HUDEP-2 (cell line): ENCODE data around the gene MPZ.
A peak's percentile ranks its signal among the peaks of the same experiment; 100 is the strongest.
"Not testable (repeated sequence)": the region's sequence is repeated elsewhere in the genome, so short reads cannot be mapped to it uniquely, and the experiment has no call there.

ENCODE experiments used
- DNase-seq, 76 experiments: peaks; one replicate each; lab custom pipeline; 2025; ENCODE audit not compliant: unreplicated experiment in 76 of 76; lab: John Stamatoyannopoulos, UW

Gene MPZ

DNA sequence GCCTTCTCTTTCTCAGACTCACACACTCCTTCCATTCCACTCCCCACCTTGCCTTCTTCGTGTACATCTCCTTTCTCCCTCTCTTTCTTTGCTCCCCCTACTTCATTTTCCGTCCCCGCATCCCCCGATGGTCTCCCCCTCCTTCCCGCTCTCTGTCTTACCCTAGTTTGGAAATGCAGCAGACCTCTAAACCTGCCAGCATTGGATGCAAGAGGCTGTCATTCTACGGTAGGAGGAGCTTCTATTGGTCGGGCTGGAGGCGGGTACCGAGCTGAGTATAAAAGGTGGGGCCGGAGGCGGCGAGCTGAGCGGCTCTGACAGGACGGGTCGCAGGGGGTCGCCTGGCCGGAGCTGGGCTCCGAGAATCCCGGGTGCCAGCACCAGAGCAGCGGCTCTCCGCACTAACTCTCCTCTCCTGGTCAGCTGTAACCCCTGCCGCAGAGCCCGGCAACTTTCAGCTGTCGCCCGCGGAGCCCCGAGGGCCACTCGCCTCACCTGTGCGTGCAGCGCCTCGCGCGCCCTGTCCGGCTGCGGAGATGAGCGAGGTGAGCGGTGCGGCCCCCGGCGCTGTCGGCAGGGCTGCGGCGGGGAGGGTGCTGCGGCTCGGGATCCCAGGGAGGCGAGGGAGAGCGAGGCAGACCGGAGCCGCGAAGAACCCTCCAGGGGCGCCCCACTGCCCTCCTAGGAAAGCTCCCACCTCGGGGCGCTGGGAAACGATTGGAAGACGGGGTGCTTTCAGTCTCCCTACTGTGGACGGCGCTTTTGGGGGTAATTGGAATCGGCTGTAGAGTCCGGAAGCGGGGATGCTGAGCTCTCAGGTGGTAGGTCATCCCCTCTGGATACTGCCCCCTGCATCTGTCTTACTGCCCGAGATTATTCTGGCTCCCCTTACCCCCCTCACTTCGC, 51.1 kb downstream of the MPZ start, which contains the start of gene PCP4L1:
Gene PCP4L1, plus strand, starts transcription at position 307 of the 906 bp plus-strand sequence. Its CDS starts 230 bp downstream, at position 537.
- DNase-seq, result peak in 2 of 76 experiments; percentile 5 to 6

DNA sequence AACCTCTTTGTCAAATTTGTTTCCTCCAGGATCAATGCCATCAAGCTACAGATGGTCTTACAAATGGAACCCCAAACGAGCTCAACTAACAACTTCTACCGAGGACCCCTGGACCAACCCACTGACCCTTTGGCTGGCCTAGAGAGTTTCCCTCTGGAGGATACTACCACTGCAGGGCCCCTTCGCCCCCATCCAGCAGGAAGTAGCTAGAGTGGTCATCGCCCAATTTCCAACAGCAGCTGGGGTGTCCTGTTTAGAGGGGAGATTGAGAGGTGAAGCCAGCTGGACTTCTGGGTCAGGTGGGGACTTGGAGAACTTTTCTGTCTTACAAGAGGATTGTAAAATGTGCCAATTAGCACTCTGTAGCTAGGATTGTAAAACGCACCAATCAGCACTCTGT, 52.7 kb downstream of the MPZ start:
- not testable (repeated sequence) for DNase-seq

DNA sequence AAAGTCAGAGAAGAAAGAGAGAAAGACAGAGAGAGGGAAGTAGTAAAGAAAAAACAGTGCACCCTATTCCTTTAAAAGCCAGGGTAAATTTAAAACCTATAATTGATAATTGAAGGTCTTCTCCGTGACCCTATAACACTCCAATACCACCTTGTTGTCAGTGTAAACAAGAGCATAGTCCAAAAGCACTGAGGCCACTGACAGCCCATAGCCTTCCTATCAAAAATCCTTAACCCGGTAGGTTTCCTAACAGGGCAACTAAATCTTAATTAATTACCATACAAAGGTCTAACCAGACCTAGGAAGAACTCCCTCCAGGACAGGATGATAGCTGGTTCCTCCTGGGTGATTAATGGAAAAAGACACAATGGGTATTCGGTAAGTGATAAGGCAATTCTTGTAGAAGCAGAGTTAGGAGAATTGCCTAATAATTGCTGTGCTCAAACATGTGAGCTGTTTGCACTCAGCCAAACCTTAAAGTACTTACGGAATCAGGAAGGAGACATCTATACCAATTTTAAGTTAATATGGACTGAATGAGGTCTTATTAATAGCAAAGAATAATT, 53.7 kb downstream of the MPZ start:
- DNase-seq, result not testable (repeated sequence)

DNA sequence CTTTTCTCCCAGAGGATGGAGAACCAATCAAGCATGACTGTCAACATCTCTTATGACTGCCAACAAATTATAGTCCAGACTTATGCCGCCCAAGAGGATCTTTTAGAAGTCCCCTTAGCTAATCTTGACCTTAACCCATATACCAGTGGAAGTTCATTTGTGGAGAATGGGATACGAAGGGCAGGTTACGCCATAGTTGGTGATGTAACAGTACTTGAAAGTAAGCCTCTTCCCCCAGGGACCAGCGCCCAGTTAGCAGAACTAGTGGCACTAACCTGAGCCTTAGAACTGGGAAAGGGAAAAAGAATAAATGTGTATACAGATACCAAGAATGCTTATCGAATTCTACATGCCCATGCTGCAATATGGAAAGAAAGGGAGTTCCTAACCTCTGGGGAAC, 54.5 kb downstream of the MPZ start:
- DNase-seq, result not testable (repeated sequence)
